AG10803 (cell line): ENCODE measurements around the gene JCAD.

Experiments used
- DNase-seq: peaks from one replicate; pipeline ENCODE4 v3.0.0; 2010; ENCODE audit warnings: low read depth
- H3K4me3 ChIP-seq: 2 replicates; pipeline ENCODE4 v1.5.1; 2011; ENCODE audit warnings: mild to moderate bottlenecking, low read length, control low read depth
- TF ChIP-seq, protein P1 (sequence below): conservative IDR thresholded peaks from 2 replicates; pipeline ENCODE4 v1.5.1; 2011; ENCODE audit warnings: mild to moderate bottlenecking, low read length, control low read depth, inconsistent platforms

Gene JCAD

DNA sequence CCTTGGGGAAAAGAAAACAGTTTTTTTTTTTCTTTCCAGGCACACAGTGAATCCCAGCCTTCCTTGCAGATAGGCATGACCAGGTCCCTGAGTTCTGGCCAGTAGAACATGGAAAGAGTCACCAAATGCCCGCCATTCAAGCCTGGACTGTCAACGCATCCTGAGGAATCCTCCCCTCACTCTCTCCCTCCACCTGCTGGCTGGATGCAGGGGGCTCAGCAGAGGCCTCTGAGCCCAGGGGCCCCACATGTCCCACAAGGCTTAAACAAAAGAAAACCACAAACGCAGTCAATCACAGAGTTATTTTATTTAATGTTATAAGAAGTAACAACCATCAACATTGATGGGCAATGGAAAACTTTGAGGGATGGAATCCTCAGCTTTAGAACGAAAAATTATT is 93.1 kb downstream of the JCAD start:
- TF ChIP-seq, protein P1, sequence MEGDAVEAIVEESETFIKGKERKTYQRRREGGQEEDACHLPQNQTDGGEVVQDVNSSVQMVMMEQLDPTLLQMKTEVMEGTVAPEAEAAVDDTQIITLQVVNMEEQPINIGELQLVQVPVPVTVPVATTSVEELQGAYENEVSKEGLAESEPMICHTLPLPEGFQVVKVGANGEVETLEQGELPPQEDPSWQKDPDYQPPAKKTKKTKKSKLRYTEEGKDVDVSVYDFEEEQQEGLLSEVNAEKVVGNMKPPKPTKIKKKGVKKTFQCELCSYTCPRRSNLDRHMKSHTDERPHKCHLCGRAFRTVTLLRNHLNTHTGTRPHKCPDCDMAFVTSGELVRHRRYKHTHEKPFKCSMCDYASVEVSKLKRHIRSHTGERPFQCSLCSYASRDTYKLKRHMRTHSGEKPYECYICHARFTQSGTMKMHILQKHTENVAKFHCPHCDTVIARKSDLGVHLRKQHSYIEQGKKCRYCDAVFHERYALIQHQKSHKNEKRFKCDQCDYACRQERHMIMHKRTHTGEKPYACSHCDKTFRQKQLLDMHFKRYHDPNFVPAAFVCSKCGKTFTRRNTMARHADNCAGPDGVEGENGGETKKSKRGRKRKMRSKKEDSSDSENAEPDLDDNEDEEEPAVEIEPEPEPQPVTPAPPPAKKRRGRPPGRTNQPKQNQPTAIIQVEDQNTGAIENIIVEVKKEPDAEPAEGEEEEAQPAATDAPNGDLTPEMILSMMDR, result no peak
- DNase-seq, result no peak
- H3K4me3 ChIP-seq, result no peak overlapping the region
